Stimulated activated naive B cell treated with anti-CD40 and anti-IgM and Interleukin-4, amounts not matched to agents 10 μg/mL and 1 μg/mL and 100 μg/mL, for 72 hours (primary cell): ENCODE results near the gene PER3.

Experiments
- ATAC-seq, 2 donors: fragments of 150-1000 bp; cut with Tn5 transposase; replicated peaks; 2 replicates each; pipeline ENCODE4 v1.10.0; 2021; ENCODE audit warnings: moderate library complexity in 1 of 2
- DNase-seq: peaks from one replicate; pipeline ENCODE4 v3.0.0; 2021
- H3K27ac Mint-ChIP-seq: one replicate; pipeline ENCODE4 v1.8.0; 2022; ENCODE audit warnings: mild to moderate bottlenecking, mixed read lengths
- H3K27me3 Mint-ChIP-seq, 2 donors: one replicate each; pipeline ENCODE4 v1.8.0; 2022; ENCODE audit warnings: mixed read lengths in 2 of 2
- H3K36me3 Mint-ChIP-seq, 2 donors: one replicate each; pipeline ENCODE4 v1.8.0; 2022; ENCODE audit warnings: mixed read lengths in 2 of 2, mild to moderate bottlenecking in 1 of 2
- H3K4me1 Mint-ChIP-seq, 2 donors: one replicate each; pipeline ENCODE4 v1.8.0; 2022; ENCODE audit warnings: mixed read lengths in 2 of 2, mild to moderate bottlenecking in 1 of 2
- H3K4me3 Mint-ChIP-seq, 2 donors: one replicate each; pipeline ENCODE4 v1.8.0; 2022; ENCODE audit warnings: mild to moderate bottlenecking in 2 of 2, mixed read lengths in 2 of 2, moderate library complexity in 1 of 2
- H3K9me3 Mint-ChIP-seq, 2 donors: one replicate each; pipeline ENCODE4 v1.8.0; 2022; ENCODE audit warnings: mixed read lengths in 2 of 2, mild to moderate bottlenecking in 1 of 2

The PER3 gene

DNA sequence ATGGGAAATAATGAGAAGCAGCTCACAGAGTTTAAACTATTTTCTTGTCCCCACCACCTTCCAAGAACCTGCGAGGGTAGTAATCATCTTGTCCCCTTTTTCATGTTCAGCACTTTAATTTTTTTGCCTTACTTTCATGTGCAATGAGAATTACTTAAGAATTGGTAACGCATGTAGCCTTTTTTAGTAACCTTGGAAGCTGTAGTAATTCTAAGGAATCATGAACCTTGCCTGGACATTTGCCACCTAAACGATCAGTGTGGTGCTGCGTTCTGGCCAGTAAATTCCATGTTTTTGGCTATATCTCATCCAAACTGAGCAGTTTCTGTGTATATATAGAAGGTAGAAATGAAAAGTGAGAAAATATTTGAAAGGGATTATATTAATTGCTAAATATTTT, 16.9 kb upstream of the PER3 start:
- H3K4me1 Mint-ChIP-seq = peaks cover 6 to 13% of the 10 kb centered on the region in 2 donors

DNA sequence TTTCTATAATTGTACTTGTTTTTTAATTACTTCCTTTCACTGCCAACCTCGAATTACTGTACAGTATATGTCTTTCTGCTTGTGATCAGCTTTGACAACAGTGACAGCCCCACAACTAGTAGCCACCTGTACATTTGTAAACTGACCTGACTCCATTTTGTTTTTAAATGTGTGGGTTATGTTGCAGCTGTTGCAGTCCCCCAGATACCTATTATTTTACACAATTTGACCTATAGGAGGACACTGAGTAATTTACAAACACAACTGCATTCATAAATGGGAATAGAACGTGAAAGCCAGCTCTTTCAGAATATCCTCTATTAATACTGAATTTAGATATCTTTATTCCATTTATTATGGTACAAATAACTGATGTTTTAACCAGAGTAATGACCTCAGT, 15.5 kb upstream of the PER3 start:
- DNase-seq (no peak), ATAC-seq (no peak)
- no peaks in the 10 kb centered on the region for H3K9me3 Mint-ChIP-seq
- H3K27ac Mint-ChIP-seq = no peak overlapping the region
- peaks cover 10 to 17% of the 10 kb centered on the region in 2 donors for H3K4me1 Mint-ChIP-seq
- peaks cover 0 to 5% of the 10 kb centered on the region in 2 donors for H3K36me3 Mint-ChIP-seq
- H3K27me3 Mint-ChIP-seq = peaks cover 0 to 5% of the 10 kb centered on the region in 2 donors
- H3K4me3 Mint-ChIP-seq = no peak overlapping the region

More for the DNA sequence above, 16.9 kb upstream of the PER3 start:
- H3K27me3 Mint-ChIP-seq = peaks cover 0 to 5% of the 10 kb centered on the region in 2 donors
- H3K9me3 Mint-ChIP-seq = no peaks in the 10 kb centered on the region
- DNase-seq (no peak), ATAC-seq (no peak)
- no peak overlapping the region for H3K27ac Mint-ChIP-seq
- H3K4me3 Mint-ChIP-seq = no peak overlapping the region
- H3K36me3 Mint-ChIP-seq = peaks cover 0 to 4% of the 10 kb centered on the region in 2 donors

DNA sequence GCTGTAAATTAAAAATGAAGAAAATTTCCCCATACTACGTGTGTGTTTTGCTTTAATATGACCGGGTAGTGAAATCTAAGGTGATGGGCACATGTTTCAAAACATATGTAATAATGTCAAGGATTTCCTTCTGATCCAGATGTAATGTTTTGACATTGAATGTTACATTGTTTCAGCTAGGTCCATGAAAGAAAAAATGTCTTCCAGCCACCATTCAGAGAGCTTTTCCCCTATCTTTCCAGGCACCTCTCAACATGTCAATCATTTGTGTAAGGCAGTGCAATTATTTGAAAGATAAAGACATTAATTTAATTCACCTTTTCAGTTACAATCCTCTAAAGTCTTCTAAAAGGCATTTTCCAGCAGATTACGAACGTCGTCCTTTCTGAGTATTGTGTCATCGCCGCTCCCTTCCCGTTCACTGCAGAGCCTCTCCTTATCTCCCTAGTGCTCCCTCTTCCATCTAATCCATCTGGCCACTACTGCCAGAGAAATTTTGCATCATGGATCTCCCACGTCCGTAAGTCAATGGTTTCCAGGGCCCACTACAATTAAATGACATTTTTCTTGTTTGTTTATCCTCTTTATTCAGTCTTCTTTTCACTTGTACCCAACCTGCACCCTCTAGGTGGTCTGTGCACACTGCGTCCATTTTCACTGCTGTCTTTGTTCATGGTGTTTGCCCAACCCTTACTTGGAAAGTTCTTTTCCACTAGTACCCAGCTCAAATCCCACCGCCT, 14.2 kb upstream of the PER3 start:
- Mint-ChIP-seq H3K4me1 (peaks cover 13 to 17% of the 10 kb centered on the region in 2 donors), H3K27me3 (peaks cover 0 to 5% of the 10 kb centered on the region in 2 donors), H3K9me3 (no peaks in the 10 kb centered on the region), H3K36me3 (peaks cover 7 to 9% of the 10 kb centered on the region in 2 donors), H3K4me3 (peak overlapping the region in 1 of 2 donors; percentile 8), H3K27ac (no peak overlapping the region)
- ATAC-seq (no peak), DNase-seq (no peak)

DNA sequence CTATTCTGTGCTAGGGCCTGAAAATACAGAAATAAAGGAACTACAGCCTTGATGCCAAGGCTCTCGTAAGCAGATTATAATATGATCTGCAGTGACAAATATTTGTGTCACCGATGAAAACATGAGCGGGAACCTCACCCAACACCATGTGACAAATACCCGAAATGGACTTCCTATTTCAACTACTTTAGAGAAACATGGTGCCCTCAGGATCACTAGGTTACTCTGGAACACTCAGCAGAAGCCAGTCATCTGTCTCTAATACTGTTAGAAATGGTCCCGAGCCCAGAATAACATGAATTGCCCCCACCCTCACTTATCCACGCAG, 13.5 kb upstream of the PER3 start:
- peaks cover 14 to 17% of the 10 kb centered on the region in 2 donors for H3K4me1 Mint-ChIP-seq
- DNase-seq = peak; percentile 13
- ATAC-seq = peak; percentile 44 to 57
- peaks cover 0 to 5% of the 10 kb centered on the region in 2 donors for H3K27me3 Mint-ChIP-seq
- peak overlapping the region; percentile 90 to 92 for H3K4me3 Mint-ChIP-seq
- peaks cover 10 to 11% of the 10 kb centered on the region in 2 donors for H3K36me3 Mint-ChIP-seq
- no peaks in the 10 kb centered on the region for H3K9me3 Mint-ChIP-seq
- H3K27ac Mint-ChIP-seq = peak overlapping the region; percentile 95

DNA sequence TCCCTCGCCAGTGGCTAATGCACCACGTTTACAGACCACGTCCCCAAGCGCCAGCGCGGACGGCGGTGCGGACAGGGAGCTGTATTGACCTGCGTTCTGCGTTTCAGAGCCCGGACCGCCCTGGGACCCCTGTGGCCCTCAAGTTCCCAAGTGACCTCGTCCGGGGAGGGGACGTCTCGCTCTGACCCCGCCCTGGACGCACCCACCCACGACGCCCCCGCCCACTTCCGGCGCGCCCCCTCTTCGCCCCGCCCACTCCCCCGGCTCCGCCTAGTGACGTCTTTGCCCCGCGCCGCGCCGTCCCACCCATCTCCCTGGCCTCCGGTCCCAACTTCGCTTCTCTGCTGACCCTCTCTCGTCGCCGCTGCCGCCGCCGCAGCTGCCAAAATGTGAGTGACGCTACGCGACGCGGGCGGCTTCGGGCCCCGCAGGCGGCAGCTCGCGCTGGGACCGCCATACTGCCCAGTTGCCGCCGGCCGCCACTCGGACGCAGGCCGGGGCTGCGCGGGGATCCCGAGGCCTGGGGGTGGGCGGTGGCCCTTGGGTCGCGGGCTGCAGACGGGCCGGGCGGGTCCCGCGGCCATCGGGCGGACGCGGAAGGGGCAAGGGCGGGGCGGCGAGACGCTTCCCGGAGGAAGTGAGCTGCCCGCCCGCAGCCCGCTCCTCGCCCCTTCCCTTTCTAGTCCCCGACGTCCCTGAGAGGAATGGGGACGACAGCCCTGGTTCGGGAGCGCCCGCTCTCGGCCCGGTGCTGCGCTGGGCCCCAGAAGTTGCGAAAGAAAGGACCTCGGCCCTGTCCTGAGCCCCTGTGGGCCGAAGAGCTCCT, 12.9 kb upstream of the PER3 start, which contains the start of gene VAMP3:
Gene VAMP3 (plus strand): TSS at position 300 of the 826 bp plus-strand sequence. CDS start 88 bp downstream, at position 388.
- peak within 1 kb of the TSS; percentile 95 for H3K27ac Mint-ChIP-seq
- H3K4me1 Mint-ChIP-seq = peaks cover 14 to 17% of the 10 kb centered on the region in 2 donors
- DNase-seq (peak; percentile 79), ATAC-seq (peak; percentile 92 to 94)
- no peaks in the 10 kb centered on the region for H3K9me3 Mint-ChIP-seq
- peaks cover 0 to 5% of the 10 kb centered on the region in 2 donors for H3K27me3 Mint-ChIP-seq
- peak within 1 kb of the TSS; percentile 90 to 92 for H3K4me3 Mint-ChIP-seq
- peaks cover 11 to 14% of the 10 kb centered on the region in 2 donors for H3K36me3 Mint-ChIP-seq

DNA sequence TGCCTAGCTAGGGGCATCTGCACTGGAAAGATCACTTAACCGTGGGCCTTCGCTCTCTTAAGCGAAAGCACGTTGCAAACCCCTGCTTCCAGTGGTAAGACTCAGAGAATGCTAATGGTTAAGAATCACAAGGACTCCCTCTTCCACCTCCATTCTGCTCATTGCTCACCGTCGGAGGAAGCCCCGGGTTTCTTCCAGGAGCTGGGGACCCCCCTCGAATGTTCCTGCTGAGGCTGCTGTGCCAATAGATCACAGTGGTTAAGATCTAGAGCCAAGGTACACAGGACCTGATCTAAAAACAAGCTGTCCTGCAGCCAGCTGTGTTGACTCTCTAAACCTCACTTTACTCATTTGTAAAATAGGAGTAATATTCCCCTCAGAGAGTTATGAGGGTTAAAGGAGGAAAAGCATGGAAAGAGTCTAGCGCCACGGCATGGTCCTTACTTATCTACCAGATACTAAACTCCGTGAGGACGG, 12.2 kb upstream of the PER3 start:
- peak overlapping the region; percentile 82 for H3K27ac Mint-ChIP-seq
- peak overlapping the region; percentile 90 to 92 for H3K4me3 Mint-ChIP-seq
- ATAC-seq (no peak), DNase-seq (no peak)
- peaks cover 15 to 20% of the 10 kb centered on the region in 2 donors for H3K36me3 Mint-ChIP-seq
- peaks cover 14 to 17% of the 10 kb centered on the region in 2 donors for H3K4me1 Mint-ChIP-seq
- H3K27me3 Mint-ChIP-seq = peaks cover 0 to 5% of the 10 kb centered on the region in 2 donors
- no peaks in the 10 kb centered on the region for H3K9me3 Mint-ChIP-seq

DNA sequence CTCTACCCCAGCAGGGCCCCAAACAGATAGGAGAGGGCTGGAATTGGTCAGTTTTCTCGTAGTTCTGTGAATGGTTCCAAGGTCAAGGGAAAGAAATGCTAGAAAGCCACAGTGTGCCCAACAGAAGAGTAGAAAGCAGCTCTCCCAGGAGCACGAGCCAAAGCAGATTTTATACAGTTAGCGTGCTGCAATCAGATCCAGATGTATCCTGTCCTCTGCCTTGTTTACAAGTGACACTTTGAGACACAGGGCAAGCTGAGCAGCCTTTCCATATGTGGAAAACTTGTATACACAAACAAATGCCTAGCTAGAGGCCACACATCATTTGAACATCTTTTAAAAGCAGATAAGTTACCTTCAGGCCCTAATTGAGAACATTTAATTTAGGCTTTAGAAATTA, 6.5 kb upstream of the PER3 start:
- H3K4me3 Mint-ChIP-seq = no peak overlapping the region
- no peak for DNase-seq
- ATAC-seq = no peak
- H3K36me3 Mint-ChIP-seq = peaks cover 18 to 42% of the 10 kb centered on the region in 2 donors
- no peak overlapping the region for H3K27ac Mint-ChIP-seq
- H3K27me3 Mint-ChIP-seq = no peaks in the 10 kb centered on the region
- no peaks in the 10 kb centered on the region for H3K9me3 Mint-ChIP-seq
- H3K4me1 Mint-ChIP-seq = peaks cover 15 to 18% of the 10 kb centered on the region in 2 donors

DNA sequence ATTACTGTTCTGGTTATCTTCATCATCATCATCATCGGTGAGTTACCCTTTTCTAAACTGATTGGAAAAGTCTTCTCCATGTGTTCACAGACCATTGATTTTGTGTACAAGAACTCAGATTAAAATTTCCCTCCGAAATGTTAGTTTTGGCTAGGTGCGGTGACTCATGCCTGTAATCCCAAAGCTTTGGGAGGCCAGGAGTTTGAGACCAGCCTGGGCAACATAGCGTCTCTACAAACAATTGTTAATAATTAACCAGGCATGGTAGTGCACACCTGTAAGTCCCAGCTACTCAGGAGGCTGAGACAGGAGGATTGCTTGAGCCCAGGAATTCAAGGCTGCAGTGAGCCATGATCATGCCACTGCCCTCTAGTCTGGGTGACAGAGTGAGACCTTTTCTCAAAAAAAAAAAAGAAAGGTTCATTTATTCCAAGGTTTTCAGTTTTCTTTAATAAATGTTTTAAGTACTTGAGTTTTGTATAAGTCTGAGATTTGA, 5.9 kb upstream of the PER3 start:
- Mint-ChIP-seq H3K4me1 (peaks cover 16 to 20% of the 10 kb centered on the region in 2 donors), H3K27ac (no peak overlapping the region), H3K9me3 (no peaks in the 10 kb centered on the region), H3K4me3 (no peak overlapping the region), H3K27me3 (no peaks in the 10 kb centered on the region), H3K36me3 (peaks cover 18 to 42% of the 10 kb centered on the region in 2 donors)
- DNase-seq (no peak), ATAC-seq (no peak)

DNA sequence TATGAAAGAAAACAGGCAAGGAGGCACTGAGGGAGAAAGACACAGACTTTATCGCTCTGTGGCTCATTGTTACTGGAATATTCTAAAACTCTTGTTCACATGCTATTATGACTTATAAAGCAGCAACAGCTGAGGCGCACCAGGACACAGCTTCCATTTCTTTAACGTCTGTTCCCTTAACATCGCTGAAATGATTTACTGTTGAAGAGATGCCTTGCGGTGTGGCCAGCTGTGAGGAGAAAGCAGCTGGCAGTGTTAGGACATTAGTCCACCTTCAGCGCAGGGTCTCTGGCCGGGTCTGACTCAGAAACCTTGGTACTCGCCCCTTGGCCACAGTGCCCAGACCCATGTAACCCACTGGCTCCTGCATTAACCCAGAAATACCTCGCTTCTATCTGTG, 3.1 kb upstream of the PER3 start:
- Mint-ChIP-seq H3K4me1 (peaks cover 11 to 20% of the 10 kb centered on the region in 2 donors), H3K4me3 (no peak overlapping the region), H3K36me3 (peaks cover 13 to 29% of the 10 kb centered on the region in 2 donors), H3K27ac (no peak overlapping the region), H3K9me3 (no peaks in the 10 kb centered on the region), H3K27me3 (no peaks in the 10 kb centered on the region)
- no peak for DNase-seq
- ATAC-seq = no peak

DNA sequence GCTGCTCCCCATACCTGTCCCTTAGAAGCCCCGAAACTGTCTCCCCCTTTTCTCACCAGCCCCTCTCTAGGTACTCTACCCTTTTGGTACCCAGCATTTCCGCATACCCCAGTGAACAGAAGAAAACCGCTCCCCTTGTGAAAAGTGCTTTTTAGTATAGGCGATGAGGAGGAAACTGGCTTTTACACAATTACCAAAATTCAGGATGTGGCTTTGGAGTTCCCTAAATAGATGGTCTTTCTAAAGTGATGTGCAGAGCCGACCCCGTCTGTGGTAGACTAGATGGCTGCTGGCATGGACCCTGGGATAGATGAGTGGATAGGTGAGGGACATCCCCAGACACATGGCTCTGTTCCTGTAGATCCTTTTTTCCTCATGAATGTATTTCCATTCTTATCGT, 2.6 kb upstream of the PER3 start:
- no peak overlapping the region for H3K4me3 Mint-ChIP-seq
- H3K27ac Mint-ChIP-seq = no peak overlapping the region
- DNase-seq = no peak

DNA sequence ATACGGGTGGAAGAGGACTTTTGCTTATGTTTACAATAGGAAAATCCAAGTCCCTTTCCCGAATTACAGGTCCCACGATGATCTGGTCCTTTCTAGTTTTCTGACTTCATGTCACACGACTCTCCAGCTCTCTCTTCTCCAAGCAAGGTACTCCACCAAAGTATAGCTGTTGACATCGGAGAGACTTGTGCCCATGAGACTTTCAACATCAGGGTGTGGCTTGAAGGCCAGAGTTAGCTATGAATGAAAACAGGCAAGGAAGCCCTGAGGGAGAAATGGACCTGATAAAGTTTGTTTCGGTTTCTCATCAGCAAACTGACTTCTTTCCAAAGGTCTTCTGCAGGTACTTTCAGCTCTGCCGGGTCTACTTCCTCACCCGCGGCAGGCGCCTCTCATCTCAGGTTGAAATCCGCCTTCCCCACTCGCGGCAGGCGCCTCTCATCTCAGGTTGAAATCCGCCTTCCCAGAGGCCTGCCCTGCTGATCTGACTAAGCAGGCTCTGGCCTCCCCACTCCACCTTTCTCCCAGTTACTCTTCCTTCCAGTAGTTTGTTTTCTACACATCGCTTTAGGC, 2.1 kb upstream of the PER3 start:
- H3K27me3 Mint-ChIP-seq = no peaks in the 10 kb centered on the region
- H3K27ac Mint-ChIP-seq = no peak overlapping the region
- H3K4me1 Mint-ChIP-seq = peaks cover 15 to 26% of the 10 kb centered on the region in 2 donors
- DNase-seq = no peak
- no peaks in the 10 kb centered on the region for H3K9me3 Mint-ChIP-seq
- H3K4me3 Mint-ChIP-seq = peak overlapping the region; percentile 74 to 82
- ATAC-seq = no peak
- peaks cover 7 to 21% of the 10 kb centered on the region in 2 donors for H3K36me3 Mint-ChIP-seq

More for the DNA sequence above, 2.6 kb upstream of the PER3 start:
- H3K27me3 Mint-ChIP-seq = no peaks in the 10 kb centered on the region
- peaks cover 12 to 22% of the 10 kb centered on the region in 2 donors for H3K4me1 Mint-ChIP-seq
- ATAC-seq = no peak
- H3K9me3 Mint-ChIP-seq = no peaks in the 10 kb centered on the region
- H3K36me3 Mint-ChIP-seq = peaks cover 11 to 26% of the 10 kb centered on the region in 2 donors

DNA sequence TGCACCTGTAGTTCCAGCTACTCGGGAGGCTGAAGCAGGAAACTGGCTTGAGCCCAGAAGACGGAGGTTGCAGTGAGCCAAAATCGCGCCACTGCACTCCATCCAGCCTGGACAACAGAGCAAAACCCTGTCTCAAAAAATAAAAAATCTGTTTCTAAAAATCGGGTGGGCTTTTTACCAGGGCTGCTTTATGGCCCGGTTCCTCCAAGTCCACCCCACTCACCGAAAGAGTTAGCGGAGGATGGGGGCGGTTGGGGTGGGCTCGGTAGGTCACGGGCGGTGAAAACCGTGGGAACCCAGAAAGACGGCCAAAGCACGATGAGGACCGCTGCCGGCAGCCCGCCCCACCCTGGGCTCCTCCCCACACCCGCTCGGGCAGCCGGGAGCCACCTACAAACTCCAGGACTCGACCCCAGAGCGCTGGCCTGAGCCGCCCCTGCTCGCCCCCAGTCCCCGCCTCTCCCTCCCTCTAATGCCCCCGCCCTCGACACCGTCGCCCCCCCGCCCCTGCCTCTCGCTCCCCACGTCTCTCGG, 846 bp upstream of the PER3 start:
- Mint-ChIP-seq H3K4me1 (peaks cover 15 to 26% of the 10 kb centered on the region in 2 donors), H3K36me3 (peaks cover 7 to 20% of the 10 kb centered on the region in 2 donors), H3K27ac (no peak overlapping the region), H3K4me3 (peak overlapping the region; percentile 74 to 82), H3K9me3 (no peaks in the 10 kb centered on the region), H3K27me3 (no peaks in the 10 kb centered on the region)
- ATAC-seq (peak; percentile 33 to 35), DNase-seq (peak; percentile 22)

DNA sequence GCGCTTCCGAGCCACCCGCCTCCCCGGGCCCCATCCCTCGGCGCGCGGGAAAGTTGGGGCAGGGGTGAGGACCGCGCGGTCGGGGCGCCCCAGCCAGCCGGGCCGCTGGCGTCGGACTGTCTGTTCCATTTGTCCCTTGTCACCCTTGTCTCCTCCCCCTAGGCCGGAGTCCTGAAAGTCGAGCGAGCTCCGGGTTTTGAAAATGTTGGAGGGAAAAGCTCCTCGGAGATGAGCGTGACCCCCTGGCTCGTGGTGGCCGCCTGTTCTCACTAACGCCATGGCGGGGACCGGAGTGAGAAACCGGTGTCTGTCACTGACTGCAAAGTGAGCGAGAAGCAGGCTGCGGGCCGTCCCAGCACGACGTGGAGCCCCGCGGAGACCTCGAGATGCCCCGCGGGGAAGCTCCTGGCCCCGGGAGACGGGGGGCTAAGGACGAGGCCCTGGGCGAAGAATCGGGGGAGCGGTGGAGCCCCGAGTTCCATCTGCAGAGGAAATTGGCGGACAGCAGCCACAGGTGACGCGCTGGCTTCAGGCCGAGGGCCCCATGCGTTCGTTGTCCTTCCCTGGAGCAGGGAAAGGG, 491 bp downstream of the PER3 start:
- ATAC-seq (no peak), DNase-seq (no peak)
- Mint-ChIP-seq H3K4me1 (peaks cover 15 to 26% of the 10 kb centered on the region in 2 donors), H3K27me3 (peaks cover 0 to 6% of the 10 kb centered on the region in 2 donors), H3K4me3 (no peak overlapping the region), H3K36me3 (peaks cover 8 to 21% of the 10 kb centered on the region in 2 donors), H3K9me3 (peaks cover 2 to 4% of the 10 kb centered on the region in 2 donors), H3K27ac (no peak overlapping the region)
